K562 (cell line): ENCODE results near the gene ANKLE1. TPM values are rescaled to one million over a fixed set of nuclear protein-coding genes. Genes with fewer than 3 reads are reported as not detected.

ENCODE experiments used
- ADNP ChIP-seq: fragments of 200-800 bp; sonication (Bioruptor generic); IDR thresholded peaks from 2 replicates; pipeline ENCODE4 v1.6.1; 2016; ENCODE audit warnings: missing genetic modification characterization, missing compliant biosample characterization
- C11orf30 ChIP-seq: fragments of 450-650 bp; IDR thresholded peaks from 2 replicates; pipeline ENCODE4 v1.6.1; 2016; ENCODE audit warnings: low read depth, mild to moderate bottlenecking
- CC2D1A ChIP-seq: fragments of 450-650 bp; IDR thresholded peaks from 2 replicates; pipeline ENCODE4 v1.6.1; 2017; ENCODE audit warnings: mild to moderate bottlenecking
- ELK1 ChIP-seq: sonication (generic); formaldehyde crosslinking; IDR thresholded peaks from 2 replicates; pipeline ENCODE4 v1.8.1; 2022; ENCODE audit warnings: missing genetic modification reagents
- HMGN3 ChIP-seq: IDR thresholded peaks from 2 replicates; pipeline ENCODE4 v1.6.1; 2011; ENCODE audit warnings: borderline replicate concordance, low read depth, mild to moderate bottlenecking, mixed read lengths, low read length; ENCODE audit not compliant: insufficient read length; ENCODE audit errors: extremely low read depth
- ILF3 ChIP-seq: fragments of 450-650 bp; IDR thresholded peaks from 2 replicates; pipeline ENCODE4 v1.6.1; 2018; ENCODE audit warnings: antibody characterized with exemption, mild to moderate bottlenecking, moderate library complexity, borderline replicate concordance
- KHSRP ChIP-seq: fragments of 450-650 bp; IDR thresholded peaks from 2 replicates; pipeline ENCODE4 v1.6.1; 2017
- KLF1 ChIP-seq: fragments of 450-650 bp; IDR thresholded peaks from 2 replicates; pipeline ENCODE4 v1.6.1; 2016; ENCODE audit warnings: missing genetic modification characterization, missing compliant biosample characterization
- LARP7 ChIP-seq: fragments of 450-650 bp; IDR thresholded peaks from 2 replicates; pipeline ENCODE4 v1.6.1; 2016
- MCM5 ChIP-seq: fragments of 450-650 bp; IDR thresholded peaks from 2 replicates; pipeline ENCODE4 v1.6.1; 2016; ENCODE audit warnings: low read depth
- MIER1 ChIP-seq: fragments of 450-650 bp; IDR thresholded peaks from 2 replicates; pipeline ENCODE4 v1.6.1; 2016; ENCODE audit warnings: antibody characterized with exemption, mild to moderate bottlenecking, low read depth
- MYBL2 ChIP-seq, 2 experiments: fragments of 450-650 bp in 1 of 2; sonication (generic) in 1 of 2; formaldehyde crosslinking in 1 of 2; IDR thresholded peaks; 2 replicates each; pipeline versions ENCODE4 v1.6.1 to v1.8.1; 2017 to 2022; ENCODE audit warnings: borderline replicate concordance in 1 of 2, inconsistent platforms in 1 of 2, low read depth in 1 of 2, mild to moderate bottlenecking in 1 of 2, missing genetic modification reagents in 1 of 2, moderate library complexity in 1 of 2
- NFIX ChIP-seq: fragments of 250-450 bp; sonication (Bioruptor Pico); IDR thresholded peaks from 2 replicates; pipeline ENCODE4 v1.4.0; 2020; ENCODE audit warnings: low read depth, mild to moderate bottlenecking, moderate library complexity
- NRF1 ChIP-seq, 2 experiments: fragments of 450-650 bp; IDR thresholded peaks in 1 of 2; conservative IDR thresholded peaks in 1 of 2; 2 replicates each; pipeline ENCODE4 v1.6.1; 2014; ENCODE audit warnings: mild to moderate bottlenecking in 2 of 2
- POLR2H ChIP-seq: IDR thresholded peaks from 2 replicates; pipeline ENCODE4 v1.6.1; 2016; ENCODE audit warnings: missing genetic modification characterization, low read depth, mild to moderate bottlenecking, control low read depth, missing compliant biosample characterization, moderate library complexity
- SIX5 ChIP-seq, 2 experiments: IDR thresholded peaks; 2 replicates each; pipeline ENCODE4 v1.6.1; 2011; ENCODE audit warnings: low read length in 2 of 2, borderline replicate concordance in 1 of 2, low read depth in 1 of 2, mild to moderate bottlenecking in 1 of 2, moderate library complexity in 1 of 2; ENCODE audit not compliant: insufficient read depth in 1 of 2
- SOX6 ChIP-seq: fragments of 450-650 bp; IDR thresholded peaks from 2 replicates; pipeline ENCODE4 v1.6.1; 2014; ENCODE audit warnings: mild to moderate bottlenecking
- SRSF7 ChIP-seq: fragments of 200-400 bp; formaldehyde crosslinking; optimal IDR thresholded peaks from 2 replicates; pipeline ENCODE3; 2017; ENCODE audit warnings: mild to moderate bottlenecking, low read depth, low read length
- STAG1 ChIP-seq: sonication (generic); formaldehyde crosslinking; IDR thresholded peaks from 2 replicates; pipeline ENCODE4 v1.5.0; 2020; ENCODE audit warnings: missing genetic modification reagents, borderline replicate concordance
- TFAM ChIP-seq: fragments of 250-450 bp; sonication (Bioruptor Pico); conservative IDR thresholded peaks from 2 replicates; pipeline ENCODE4 v1.5.0; 2021; ENCODE audit warnings: mild to moderate bottlenecking, moderate library complexity
- TGIF2 ChIP-seq: sonication (generic); formaldehyde crosslinking; IDR thresholded peaks from 2 replicates; pipeline ENCODE4 v1.8.1; 2022; ENCODE audit warnings: mild to moderate bottlenecking, missing genetic modification reagents, moderate library complexity
- ZFP36 ChIP-seq: fragments of 150-350 bp; IDR thresholded peaks from 2 replicates; pipeline ENCODE4 v1.6.1; 2018; ENCODE audit warnings: low read length, low read depth; ENCODE audit not compliant: partially characterized antibody
- ZNF12 ChIP-seq: sonication (generic); formaldehyde crosslinking; IDR thresholded peaks from 2 replicates; pipeline ENCODE4 v1.4.0; 2020; ENCODE audit warnings: mild to moderate bottlenecking, missing genetic modification reagents
- ZNF124 ChIP-seq: sonication (generic); formaldehyde crosslinking; IDR thresholded peaks from 2 replicates; pipeline ENCODE4 v1.8.1; 2022; ENCODE audit warnings: missing genetic modification reagents
- ZNF146 ChIP-seq: IDR thresholded peaks from one replicate; pipeline ENCODE4 v1.6.1; 2018; ENCODE audit warnings: missing compliant biosample characterization; ENCODE audit not compliant: unreplicated experiment
- ZNF584 ChIP-seq: fragments of 200-800 bp; sonication (Bioruptor generic); IDR thresholded peaks from 2 replicates; pipeline ENCODE4 v1.6.1; 2016; ENCODE audit warnings: low read depth, mild to moderate bottlenecking, missing genetic modification characterization, missing compliant biosample characterization
- ZNF668 ChIP-seq: fragments of 250-450 bp; sonication (Bioruptor Pico); IDR thresholded peaks from 2 replicates; pipeline ENCODE4 v1.8.0; 2022; ENCODE audit warnings: mild to moderate bottlenecking, inconsistent platforms
- ZNF780A ChIP-seq: fragments of 250-450 bp; sonication (Bioruptor Pico); IDR thresholded peaks from 2 replicates; pipeline ENCODE4 v1.5.0; 2021; ENCODE audit warnings: mild to moderate bottlenecking
- polyA plus RNA-seq, 8 experiments: library from polyadenylated mRNA; depleted of rRNA in 4 of 8; stranded (reverse) in 5 of 8; unstranded in 3 of 8; fragments of >200 nt; fragmentation: Nextera tagmentation in 2 of 8; fragmentation: Illumina TruSeq in 1 of 8; extraction: Ambion mirVana in 2 of 8; extraction: Trizol in 1 of 8; gene quantifications; 2 replicates each; pipeline versions ENCODE4 v1.2.1 to v1.2.3, GENCODE V29; 2011 to 2014; ENCODE audit warnings: inconsistent platforms in 1 of 8, missing spikeins in 1 of 8
- total RNA-seq, 7 experiments: library from RNA; depleted of rRNA in 6 of 7; stranded (reverse); fragments of >200 nt in 6 of 7; fragmentation: Illumina TruSeq in 2 of 7; extraction: Trizol in 2 of 7; gene quantifications; 2 replicates each; pipeline versions ENCODE4 v1.2.1 to v1.2.3, GENCODE V29; 2011 to 2021; ENCODE audit warnings: low replicate concordance in 1 of 7
- TF ChIP-seq, protein P1 (sequence below), 2 experiments: fragments of 450-650 bp in 1 of 2; sonication (generic) in 1 of 2; formaldehyde crosslinking in 1 of 2; IDR thresholded peaks in 1 of 2; conservative IDR thresholded peaks in 1 of 2; 2 replicates each; pipeline versions ENCODE4 v1.6.1 to v1.8.1; 2016 to 2023; ENCODE audit warnings: mild to moderate bottlenecking in 2 of 2, moderate library complexity in 2 of 2, inconsistent platforms in 1 of 2, missing genetic modification reagents in 1 of 2

Gene ANKLE1
- total and polyA plus RNA-seq, 9 of the 15 experiments (the other 6 are each of a cell fraction or from before 2014, with no cell fraction given) = 0.63 to 9.2 (median 2.9) TPM

GRCh38 chr19:17333611-17334413 lies 52.1 kb downstream of the ANKLE1 start (continued):
- TF ChIP-seq MYBL2 (IDR thresholded peaks at IDR 0.05; ENCODE audit: low read depth) = no peak
- no peak for TF ChIP-seq MYBL2 (CRISPR knock-in tag; IDR thresholded peaks at IDR 0.05; ENCODE audit: borderline replicate concordance)
- TF ChIP-seq ZNF124 (CRISPR knock-in tag) = no peak
- TF ChIP-seq LARP7 = no peak
- TF ChIP-seq SIX5 (IDR thresholded peaks at IDR 0.05; ENCODE audit: borderline replicate concordance in 1 of 2, insufficient read depth in 1 of 2, low read depth in 1 of 2, low read length in 2 of 2) = no peak
- TF ChIP-seq HMGN3 = no peak
- peak; percentile 58 for TF ChIP-seq SOX6
- TF ChIP-seq MIER1 = peak; percentile 47; the same call in 1 of the 2 replicates
- TF ChIP-seq SRSF7 = no peak
- peak; percentile 71 for TF ChIP-seq ZNF12 (CRISPR knock-in tag)
- no peak for TF ChIP-seq MCM5
- no peak for TF ChIP-seq ZNF780A
- peak; percentile 66 for TF ChIP-seq CC2D1A
- no peak for TF ChIP-seq C11orf30
- TF ChIP-seq ZNF146 (CRISPR knock-in tag) = no peak
- TF ChIP-seq KHSRP = no peak
- no peak for TF ChIP-seq ELK1 (CRISPR knock-in tag)
- no peak for TF ChIP-seq NRF1 (conservative IDR thresholded peaks at IDR 0.05 in 1 of 2, IDR thresholded peaks at IDR 0.05 in 1 of 2)
- TF ChIP-seq NFIX (CRISPR knock-in tag) = no peak
- TF ChIP-seq POLR2H (tag) = no peak
- TF ChIP-seq TFAM (CRISPR knock-in tag) = no peak
- TF ChIP-seq, protein P1, sequence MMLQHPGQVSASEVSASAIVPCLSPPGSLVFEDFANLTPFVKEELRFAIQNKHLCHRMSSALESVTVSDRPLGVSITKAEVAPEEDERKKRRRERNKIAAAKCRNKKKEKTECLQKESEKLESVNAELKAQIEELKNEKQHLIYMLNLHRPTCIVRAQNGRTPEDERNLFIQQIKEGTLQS (IDR thresholded peaks at IDR 0.05) = peak; percentile 67
- TF ChIP-seq, protein P1 (CRISPR knock-in tag; conservative IDR thresholded peaks at IDR 0.05) = no peak; the same call in 1 of the 2 replicates
- peak; percentile 79 for TF ChIP-seq ZFP36
- no peak for TF ChIP-seq ILF3
- no peak for TF ChIP-seq ZNF668
- TF ChIP-seq ZNF584 (CRISPR knock-in tag) = no peak
- no peak for TF ChIP-seq STAG1 (CRISPR knock-in tag)
- TF ChIP-seq ADNP (tag) = peak; percentile 100
- TF ChIP-seq TGIF2 (CRISPR knock-in tag) = 0 out of 2 replicates have a peak, but pooled peaks have one; percentile 83
- TF ChIP-seq KLF1 (tag) = no peak
